Hepatocyte (in vitro differentiated cells): ENCODE measurements around the gene C12orf56.

Experiments used
- EZH2 ChIP-seq: fragments of 200-600 bp; sonication (generic); IDR thresholded peaks from 2 replicates; pipeline ENCODE4 v1.6.1; 2016; ENCODE audit warnings: antibody characterized with exemption, mild to moderate bottlenecking, borderline replicate concordance
- EZH2phosphoT487 ChIP-seq: fragments of 200-600 bp; sonication (generic); IDR thresholded peaks from one replicate; pipeline ENCODE4 v1.6.1; 2018; ENCODE audit warnings: antibody characterized with exemption, mild to moderate bottlenecking, low read depth, moderate library complexity; ENCODE audit not compliant: unreplicated experiment, severe bottlenecking
- TF ChIP-seq, protein P1 (sequence below): fragments of 200-600 bp; sonication (generic); IDR thresholded peaks from 2 replicates; pipeline ENCODE4 v1.5.1; 2016; ENCODE audit warnings: antibody characterized with exemption, mild to moderate bottlenecking; ENCODE audit not compliant: poor library complexity

DNA sequence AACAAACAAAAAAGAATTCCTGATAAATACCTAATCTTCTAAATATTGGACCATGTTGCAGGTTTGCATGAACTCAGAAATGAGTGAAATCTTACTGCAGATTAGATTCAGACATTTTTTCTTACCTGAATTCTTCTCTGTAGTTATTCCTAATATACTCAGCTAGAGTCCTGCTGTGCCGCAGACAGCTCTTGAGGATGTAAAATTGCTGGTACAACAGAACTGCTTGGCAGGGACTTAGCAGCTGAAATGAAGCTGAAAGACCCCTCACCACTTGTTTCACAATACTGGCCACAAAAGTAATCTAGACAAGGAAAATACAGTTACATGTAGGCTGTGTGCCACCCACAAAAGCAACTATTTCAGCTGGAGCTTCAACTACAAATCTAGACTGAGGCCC lies 120.1 kb downstream of the C12orf56 start:
- TF ChIP-seq, protein P1, sequence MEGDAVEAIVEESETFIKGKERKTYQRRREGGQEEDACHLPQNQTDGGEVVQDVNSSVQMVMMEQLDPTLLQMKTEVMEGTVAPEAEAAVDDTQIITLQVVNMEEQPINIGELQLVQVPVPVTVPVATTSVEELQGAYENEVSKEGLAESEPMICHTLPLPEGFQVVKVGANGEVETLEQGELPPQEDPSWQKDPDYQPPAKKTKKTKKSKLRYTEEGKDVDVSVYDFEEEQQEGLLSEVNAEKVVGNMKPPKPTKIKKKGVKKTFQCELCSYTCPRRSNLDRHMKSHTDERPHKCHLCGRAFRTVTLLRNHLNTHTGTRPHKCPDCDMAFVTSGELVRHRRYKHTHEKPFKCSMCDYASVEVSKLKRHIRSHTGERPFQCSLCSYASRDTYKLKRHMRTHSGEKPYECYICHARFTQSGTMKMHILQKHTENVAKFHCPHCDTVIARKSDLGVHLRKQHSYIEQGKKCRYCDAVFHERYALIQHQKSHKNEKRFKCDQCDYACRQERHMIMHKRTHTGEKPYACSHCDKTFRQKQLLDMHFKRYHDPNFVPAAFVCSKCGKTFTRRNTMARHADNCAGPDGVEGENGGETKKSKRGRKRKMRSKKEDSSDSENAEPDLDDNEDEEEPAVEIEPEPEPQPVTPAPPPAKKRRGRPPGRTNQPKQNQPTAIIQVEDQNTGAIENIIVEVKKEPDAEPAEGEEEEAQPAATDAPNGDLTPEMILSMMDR: no peak
- TF ChIP-seq EZH2phosphoT487 (no peak), EZH2 (no peak)
